GM19468 (cell line): Measurements from ENCODE around the gene GRK3.

ENCODE experiments used
- ATAC-seq: cut with Tn5 transposase; IDR thresholded peaks from one replicate; pipeline ENCODE4 v1.9.1; 2021; ENCODE audit warnings: mild to moderate bottlenecking, moderate library complexity, moderate number of reproducible peaks; ENCODE audit not compliant: unreplicated experiment; ENCODE audit errors: extremely low read depth

GRK3 gene

GRCh38 chr22:25746012-25746373 lies 181.5 kb downstream of the GRK3 start:
- ATAC-seq, result no peak

GRCh38 chr22:25747245-25747944 lies 182.9 kb downstream of the GRK3 start:
- ATAC-seq, result no peak

- ATAC-seq, result no peak
Measured at GRCh38 chr22:25748140-25748539, 183.7 kb downstream of the GRK3 start.

GRCh38 chr22:25748704-25749103 lies 184.2 kb downstream of the GRK3 start:
- ATAC-seq, result no peak

GRCh38 chr22:25749420-25750169 lies 185.1 kb downstream of the GRK3 start:
- ATAC-seq, result no peak

- no peak for ATAC-seq
Measured at GRCh38 chr22:25750569-25751173, 186.2 kb downstream of the GRK3 start.

- no peak for ATAC-seq
Measured at GRCh38 chr22:25751174-25751581, 186.7 kb downstream of the GRK3 start.

GRCh38 chr22:25752615-25753214 lies 188.2 kb downstream of the GRK3 start:
- no peak for ATAC-seq

GRCh38 chr22:25753252-25753651 lies 188.8 kb downstream of the GRK3 start:
- ATAC-seq, result no peak

- no peak for ATAC-seq
Measured at GRCh38 chr22:25754527-25755202, 190.2 kb downstream of the GRK3 start.

- no peak for ATAC-seq
Measured at GRCh38 chr22:25757686-25758085, 193.2 kb downstream of the GRK3 start.

- ATAC-seq, result no peak
Measured at GRCh38 chr22:25758316-25758715, 193.8 kb downstream of the GRK3 start.

- ATAC-seq, result no peak
Measured at GRCh38 chr22:25759825-25760231, 195.4 kb downstream of the GRK3 start.

- ATAC-seq, result no peak
Measured at GRCh38 chr22:25760294-25760693, 195.8 kb downstream of the GRK3 start.

GRCh38 chr22:25760848-25761595 lies 196.5 kb downstream of the GRK3 start:
- no peak for ATAC-seq

- ATAC-seq, result no peak
Measured at GRCh38 chr22:25762147-25762546, 197.7 kb downstream of the GRK3 start.

GRCh38 chr22:25763239-25763777 lies 198.8 kb downstream of the GRK3 start:
- ATAC-seq, result no peak

GRCh38 chr22:25764270-25765015 lies 200.0 kb downstream of the GRK3 start:
- no peak for ATAC-seq

- no peak for ATAC-seq
Measured at GRCh38 chr22:25765016-25765367, 200.5 kb downstream of the GRK3 start.
